ENCODE measurements around the gene IL4.

The IL4 gene

DNA sequence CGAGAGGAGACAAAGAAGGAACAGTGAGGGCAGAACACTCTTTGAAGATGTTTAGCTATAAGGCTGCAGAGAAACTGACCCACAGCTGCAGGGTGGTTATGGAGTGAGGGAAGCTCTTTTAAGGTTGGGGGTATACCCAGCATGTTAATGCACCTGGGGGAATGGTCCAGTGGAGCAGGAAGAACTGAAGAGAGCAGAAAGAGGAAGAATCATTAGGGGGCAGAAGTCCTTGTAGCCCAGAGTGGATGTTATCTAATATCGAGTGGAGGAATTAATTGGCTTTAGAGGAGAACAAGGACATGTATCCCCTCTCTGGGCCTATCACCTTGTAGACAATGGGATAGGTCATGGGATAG is 7.7 kb downstream of the IL4 start:
- TF ChIP-seq HOXA7 (CRISPR knock-in tag; IDR thresholded peaks at IDR 0.05; ENCODE audit: borderline replicate concordance) (no peak), GLI4 (tag by site-specific recombination; IDR thresholded peaks at IDR 0.05) (no peak), ZNF785 (tag by site-specific recombination; IDR thresholded peaks at IDR 0.05) (no peak), ZFP69B (tag by site-specific recombination; IDR thresholded peaks at IDR 0.05) (no peak), SP2 (tag by site-specific recombination; IDR thresholded peaks at IDR 0.05) (no peak)
- TF ChIP-seq, protein P1, sequence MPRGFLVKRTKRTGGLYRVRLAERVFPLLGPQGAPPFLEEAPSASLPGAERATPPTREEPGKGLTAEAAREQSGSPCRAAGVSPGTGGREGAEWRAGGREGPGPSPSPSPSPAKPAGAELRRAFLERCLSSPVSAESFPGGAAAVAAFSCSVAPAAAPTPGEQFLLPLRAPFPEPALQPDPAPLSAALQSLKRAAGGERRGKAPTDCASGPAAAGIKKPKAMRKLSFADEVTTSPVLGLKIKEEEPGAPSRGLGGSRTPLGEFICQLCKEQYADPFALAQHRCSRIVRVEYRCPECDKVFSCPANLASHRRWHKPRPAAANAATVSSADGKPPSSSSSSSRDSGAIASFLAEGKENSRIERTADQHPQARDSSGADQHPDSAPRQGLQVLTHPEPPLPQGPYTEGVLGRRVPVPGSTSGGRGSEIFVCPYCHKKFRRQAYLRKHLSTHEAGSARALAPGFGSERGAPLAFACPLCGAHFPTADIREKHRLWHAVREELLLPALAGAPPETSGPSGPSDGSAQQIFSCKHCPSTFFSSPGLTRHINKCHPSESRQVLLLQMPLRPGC (tag by site-specific recombination; IDR thresholded peaks at IDR 0.05) = no peak
- TF ChIP-seq, protein P2, sequence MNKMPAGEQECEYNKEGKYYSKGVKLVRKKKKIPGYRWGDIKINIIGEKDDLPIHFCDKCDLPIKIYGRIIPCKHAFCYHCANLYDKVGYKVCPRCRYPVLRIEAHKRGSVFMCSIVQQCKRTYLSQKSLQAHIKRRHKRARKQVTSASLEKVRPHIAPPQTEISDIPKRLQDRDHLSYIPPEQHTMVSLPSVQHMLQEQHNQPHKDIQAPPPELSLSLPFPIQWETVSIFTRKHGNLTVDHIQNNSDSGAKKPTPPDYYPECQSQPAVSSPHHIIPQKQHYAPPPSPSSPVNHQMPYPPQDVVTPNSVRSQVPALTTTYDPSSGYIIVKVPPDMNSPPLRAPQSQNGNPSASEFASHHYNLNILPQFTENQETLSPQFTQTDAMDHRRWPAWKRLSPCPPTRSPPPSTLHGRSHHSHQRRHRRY (tag by site-specific recombination; IDR thresholded peaks at IDR 0.05) = no peak
- CTCF ChIA-PET = no interaction called here

GRCh38 chr5:132681983-132682382 is 8.2 kb downstream of the IL4 start:
- no peaks in the 10 kb centered on the region for H3K9me3 ChIP-seq (ENCODE audit: control insufficient read depth, insufficient read depth, low read depth, low read length)
- ChIA-PET POLR2A (interaction anchor here (1.1 kb wide), 1 partner anchor 55 kb away, joined by 3 read pairs; the partner anchor contains the start of gene KIF3A), CTCF (interaction anchor here (1.2 kb wide), 1 partner anchor 13 kb away, joined by 3 read pairs; no protein-coding TSS in a partner anchor)
- H3K27ac ChIP-seq (ENCODE audit: extremely low read depth, low read depth, low read length) = no peak overlapping the region
- no peaks in the 10 kb centered on the region for H3K36me3 ChIP-seq (ENCODE audit: control insufficient read depth in 2 of 2, insufficient read depth in 1 of 2, low read length in 2 of 2)
- H3K4me3 ChIP-seq (ENCODE audit: low read depth, low read length) = no peak overlapping the region
- TF ChIP-seq OVOL3 (tag by site-specific recombination; IDR thresholded peaks at IDR 0.05) (no peak), ZNF521 (tag by site-specific recombination; IDR thresholded peaks at IDR 0.05) (no peak), ZNF76 (tag by site-specific recombination; IDR thresholded peaks at IDR 0.05; ENCODE audit: borderline replicate concordance, low read depth) (no peak), ZNF639 (tag by site-specific recombination; IDR thresholded peaks at IDR 0.05) (no peak), ZNF621 (tag by site-specific recombination; IDR thresholded peaks at IDR 0.05) (no peak), ZBTB26 (tag by site-specific recombination; optimal IDR thresholded peaks at IDR 0.05) (no peak), ZNF354C (tag by site-specific recombination; IDR thresholded peaks at IDR 0.05; ENCODE audit: borderline replicate concordance, low read depth) (no peak), ZNF184 (tag by site-specific recombination; IDR thresholded peaks at IDR 0.05) (no peak), GLIS1 (tag by site-specific recombination; IDR thresholded peaks at IDR 0.05) (no peak), ZNF211 (tag by site-specific recombination; IDR thresholded peaks at IDR 0.05; ENCODE audit: low read depth) (no peak), ZNF488 (tag by site-specific recombination; IDR thresholded peaks at IDR 0.05) (no peak), ZNF623 (tag by site-specific recombination; IDR thresholded peaks at IDR 0.05) (no peak), ZNF830 (tag by site-specific recombination; IDR thresholded peaks at IDR 0.05; ENCODE audit: low read depth) (no peak), TRIM28 (IDR thresholded peaks at IDR 0.05; ENCODE audit: borderline replicate concordance, low read length) (no peak), SCRT1 (tag by site-specific recombination; IDR thresholded peaks at IDR 0.05; ENCODE audit: borderline replicate concordance) (no peak)
- TF ChIP-seq, protein P3, sequence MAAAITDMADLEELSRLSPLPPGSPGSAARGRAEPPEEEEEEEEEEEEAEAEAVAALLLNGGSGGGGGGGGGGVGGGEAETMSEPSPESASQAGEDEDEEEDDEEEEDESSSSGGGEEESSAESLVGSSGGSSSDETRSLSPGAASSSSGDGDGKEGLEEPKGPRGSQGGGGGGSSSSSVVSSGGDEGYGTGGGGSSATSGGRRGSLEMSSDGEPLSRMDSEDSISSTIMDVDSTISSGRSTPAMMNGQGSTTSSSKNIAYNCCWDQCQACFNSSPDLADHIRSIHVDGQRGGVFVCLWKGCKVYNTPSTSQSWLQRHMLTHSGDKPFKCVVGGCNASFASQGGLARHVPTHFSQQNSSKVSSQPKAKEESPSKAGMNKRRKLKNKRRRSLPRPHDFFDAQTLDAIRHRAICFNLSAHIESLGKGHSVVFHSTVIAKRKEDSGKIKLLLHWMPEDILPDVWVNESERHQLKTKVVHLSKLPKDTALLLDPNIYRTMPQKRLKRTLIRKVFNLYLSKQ (tag by site-specific recombination; IDR thresholded peaks at IDR 0.05; ENCODE audit: borderline replicate concordance) = no peak
- TF ChIP-seq, protein P4, sequence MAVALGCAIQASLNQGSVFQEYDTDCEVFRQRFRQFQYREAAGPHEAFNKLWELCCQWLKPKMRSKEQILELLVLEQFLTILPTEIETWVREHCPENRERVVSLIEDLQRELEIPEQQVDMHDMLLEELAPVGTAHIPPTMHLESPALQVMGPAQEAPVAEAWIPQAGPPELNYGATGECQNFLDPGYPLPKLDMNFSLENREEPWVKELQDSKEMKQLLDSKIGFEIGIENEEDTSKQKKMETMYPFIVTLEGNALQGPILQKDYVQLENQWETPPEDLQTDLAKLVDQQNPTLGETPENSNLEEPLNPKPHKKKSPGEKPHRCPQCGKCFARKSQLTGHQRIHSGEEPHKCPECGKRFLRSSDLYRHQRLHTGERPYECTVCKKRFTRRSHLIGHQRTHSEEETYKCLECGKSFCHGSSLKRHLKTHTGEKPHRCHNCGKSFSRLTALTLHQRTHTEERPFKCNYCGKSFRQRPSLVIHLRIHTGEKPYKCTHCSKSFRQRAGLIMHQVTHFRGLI (tag by site-specific recombination; IDR thresholded peaks at IDR 0.05) = no peak
- TF ChIP-seq, protein P5, sequence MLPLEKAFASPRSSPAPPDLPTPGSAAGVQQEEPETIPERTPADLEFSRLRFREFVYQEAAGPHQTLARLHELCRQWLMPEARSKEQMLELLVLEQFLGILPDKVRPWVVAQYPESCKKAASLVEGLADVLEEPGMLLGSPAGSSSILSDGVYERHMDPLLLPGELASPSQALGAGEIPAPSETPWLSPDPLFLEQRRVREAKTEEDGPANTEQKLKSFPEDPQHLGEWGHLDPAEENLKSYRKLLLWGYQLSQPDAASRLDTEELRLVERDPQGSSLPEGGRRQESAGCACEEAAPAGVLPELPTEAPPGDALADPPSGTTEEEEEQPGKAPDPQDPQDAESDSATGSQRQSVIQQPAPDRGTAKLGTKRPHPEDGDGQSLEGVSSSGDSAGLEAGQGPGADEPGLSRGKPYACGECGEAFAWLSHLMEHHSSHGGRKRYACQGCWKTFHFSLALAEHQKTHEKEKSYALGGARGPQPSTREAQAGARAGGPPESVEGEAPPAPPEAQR (tag by site-specific recombination; IDR thresholded peaks at IDR 0.05) = no peak
- H3K4me1 ChIP-seq (ENCODE audit: control insufficient read depth, insufficient read depth, low read length) = no peaks in the 10 kb centered on the region

More for the DNA sequence above, 7.7 kb downstream of the IL4 start:
- Histone ChIP-seq H3K9me3 (ENCODE audit: control insufficient read depth, insufficient read depth, low read depth, low read length) (no peaks in the 10 kb centered on the region), H3K4me3 (ENCODE audit: low read depth, low read length) (no peak overlapping the region), H3K4me1 (ENCODE audit: control insufficient read depth, insufficient read depth, low read length) (no peaks in the 10 kb centered on the region), H3K27ac (ENCODE audit: extremely low read depth, low read depth, low read length) (no peak overlapping the region), H3K36me3 (ENCODE audit: control insufficient read depth in 2 of 2, insufficient read depth in 1 of 2, low read length in 2 of 2) (no peaks in the 10 kb centered on the region)
- POLR2A ChIA-PET = interaction anchor here (1.1 kb wide), 1 partner anchor 56 kb away, joined by 3 read pairs; the partner anchor contains the start of gene KIF3A
